SK-N-SH (cell line): ENCODE data around the gene LRP11.

ENCODE experiments used
- EP300 ChIP-seq, 2 experiments: IDR thresholded peaks; 2 replicates each; pipeline versions ENCODE4 v1.4.0 to v1.6.1; 2012; ENCODE audit warnings: borderline replicate concordance in 1 of 2, low read depth in 1 of 2, low read length in 1 of 2
- EZH2phosphoT487 ChIP-seq: fragments of 200-600 bp; sonication (generic); IDR thresholded peaks from 2 replicates; pipeline ENCODE4 v1.6.1; 2017; ENCODE audit warnings: low read depth, mixed run types, mild to moderate bottlenecking, antibody characterized with exemption, moderate library complexity, borderline replicate concordance
- FOXM1 ChIP-seq: IDR thresholded peaks from 2 replicates; pipeline ENCODE4 v1.4.0; 2012; ENCODE audit warnings: low read depth, mild to moderate bottlenecking
- JUND ChIP-seq: IDR thresholded peaks from 2 replicates; pipeline ENCODE4 v1.4.0; 2012
- POLR2AphosphoS5 ChIP-seq: IDR thresholded peaks from 2 replicates; pipeline ENCODE4 v1.6.1; 2012; ENCODE audit warnings: low read depth, low read length
- RAD21 ChIP-seq: IDR thresholded peaks from 2 replicates; pipeline ENCODE4 v1.6.1; 2012; ENCODE audit warnings: mild to moderate bottlenecking, low read length
- RCOR1 ChIP-seq: fragments of 150-350 bp; IDR thresholded peaks from 2 replicates; pipeline ENCODE4 v1.6.1; 2017; ENCODE audit warnings: antibody characterized with exemption, low read length
- RXRA ChIP-seq: IDR thresholded peaks from 2 replicates; pipeline ENCODE4 v1.4.0; 2012; ENCODE audit warnings: low read depth, mild to moderate bottlenecking, borderline replicate concordance
- SIN3A ChIP-seq: IDR thresholded peaks from 2 replicates; pipeline ENCODE4 v1.6.1; 2012; ENCODE audit warnings: low read depth, mild to moderate bottlenecking, low read length, moderate library complexity, borderline replicate concordance
- SMC3 ChIP-seq: IDR thresholded peaks from 2 replicates; pipeline ENCODE4 v1.6.1; 2012; ENCODE audit warnings: low read depth, low read length, improper control_type of control experiment
- TF ChIP-seq, protein P1 (sequence below): fragments of 200-600 bp; sonication (generic); IDR thresholded peaks from 2 replicates; pipeline ENCODE4 v1.6.1; 2017; ENCODE audit warnings: antibody characterized with exemption, mild to moderate bottlenecking, moderate library complexity
- TF ChIP-seq, protein P2 (sequence below): IDR thresholded peaks from 2 replicates; pipeline ENCODE4 v1.4.0; 2012; ENCODE audit warnings: low read depth, borderline replicate concordance
- TF ChIP-seq, protein P3 (sequence below): IDR thresholded peaks from 2 replicates; pipeline ENCODE4 v1.4.0; 2012; ENCODE audit warnings: low read depth, borderline replicate concordance

DNA sequence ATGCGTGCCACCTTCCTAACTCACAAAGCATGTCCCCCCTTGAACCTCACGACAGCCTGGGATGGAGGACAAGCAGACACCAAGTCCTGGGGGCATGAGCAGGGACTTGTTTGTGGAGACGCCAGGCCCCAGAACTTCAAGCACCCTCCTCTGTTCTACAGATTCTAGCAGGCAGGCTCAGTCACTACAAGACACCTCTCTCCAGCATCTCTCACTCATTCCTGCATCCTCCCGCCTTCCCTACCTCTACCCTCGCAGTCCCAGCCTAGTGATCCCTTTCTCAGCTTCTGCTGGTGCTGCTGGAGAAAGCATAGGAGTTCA lies 3.7 kb downstream of the LRP11 start:
- TF ChIP-seq, protein P1, sequence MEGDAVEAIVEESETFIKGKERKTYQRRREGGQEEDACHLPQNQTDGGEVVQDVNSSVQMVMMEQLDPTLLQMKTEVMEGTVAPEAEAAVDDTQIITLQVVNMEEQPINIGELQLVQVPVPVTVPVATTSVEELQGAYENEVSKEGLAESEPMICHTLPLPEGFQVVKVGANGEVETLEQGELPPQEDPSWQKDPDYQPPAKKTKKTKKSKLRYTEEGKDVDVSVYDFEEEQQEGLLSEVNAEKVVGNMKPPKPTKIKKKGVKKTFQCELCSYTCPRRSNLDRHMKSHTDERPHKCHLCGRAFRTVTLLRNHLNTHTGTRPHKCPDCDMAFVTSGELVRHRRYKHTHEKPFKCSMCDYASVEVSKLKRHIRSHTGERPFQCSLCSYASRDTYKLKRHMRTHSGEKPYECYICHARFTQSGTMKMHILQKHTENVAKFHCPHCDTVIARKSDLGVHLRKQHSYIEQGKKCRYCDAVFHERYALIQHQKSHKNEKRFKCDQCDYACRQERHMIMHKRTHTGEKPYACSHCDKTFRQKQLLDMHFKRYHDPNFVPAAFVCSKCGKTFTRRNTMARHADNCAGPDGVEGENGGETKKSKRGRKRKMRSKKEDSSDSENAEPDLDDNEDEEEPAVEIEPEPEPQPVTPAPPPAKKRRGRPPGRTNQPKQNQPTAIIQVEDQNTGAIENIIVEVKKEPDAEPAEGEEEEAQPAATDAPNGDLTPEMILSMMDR = no peak
- no peak for TF ChIP-seq RCOR1
- no peak for TF ChIP-seq RAD21
- TF ChIP-seq JUND = no peak
- TF ChIP-seq, protein P2, sequence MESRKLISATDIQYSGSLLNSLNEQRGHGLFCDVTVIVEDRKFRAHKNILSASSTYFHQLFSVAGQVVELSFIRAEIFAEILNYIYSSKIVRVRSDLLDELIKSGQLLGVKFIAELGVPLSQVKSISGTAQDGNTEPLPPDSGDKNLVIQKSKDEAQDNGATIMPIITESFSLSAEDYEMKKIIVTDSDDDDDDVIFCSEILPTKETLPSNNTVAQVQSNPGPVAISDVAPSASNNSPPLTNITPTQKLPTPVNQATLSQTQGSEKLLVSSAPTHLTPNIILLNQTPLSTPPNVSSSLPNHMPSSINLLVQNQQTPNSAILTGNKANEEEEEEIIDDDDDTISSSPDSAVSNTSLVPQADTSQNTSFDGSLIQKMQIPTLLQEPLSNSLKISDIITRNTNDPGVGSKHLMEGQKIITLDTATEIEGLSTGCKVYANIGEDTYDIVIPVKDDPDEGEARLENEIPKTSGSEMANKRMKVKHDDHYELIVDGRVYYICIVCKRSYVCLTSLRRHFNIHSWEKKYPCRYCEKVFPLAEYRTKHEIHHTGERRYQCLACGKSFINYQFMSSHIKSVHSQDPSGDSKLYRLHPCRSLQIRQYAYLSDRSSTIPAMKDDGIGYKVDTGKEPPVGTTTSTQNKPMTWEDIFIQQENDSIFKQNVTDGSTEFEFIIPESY = no peak
- no peak for TF ChIP-seq SIN3A
- TF ChIP-seq RXRA = no peak
- no peak for TF ChIP-seq EZH2phosphoT487
- no peak for TF ChIP-seq EP300 (IDR thresholded peaks at IDR 0.05; ENCODE audit: borderline replicate concordance in 1 of 2, low read depth in 1 of 2, low read length in 1 of 2)
- TF ChIP-seq SMC3 = no peak
- TF ChIP-seq FOXM1 = no peak
- TF ChIP-seq, protein P3, sequence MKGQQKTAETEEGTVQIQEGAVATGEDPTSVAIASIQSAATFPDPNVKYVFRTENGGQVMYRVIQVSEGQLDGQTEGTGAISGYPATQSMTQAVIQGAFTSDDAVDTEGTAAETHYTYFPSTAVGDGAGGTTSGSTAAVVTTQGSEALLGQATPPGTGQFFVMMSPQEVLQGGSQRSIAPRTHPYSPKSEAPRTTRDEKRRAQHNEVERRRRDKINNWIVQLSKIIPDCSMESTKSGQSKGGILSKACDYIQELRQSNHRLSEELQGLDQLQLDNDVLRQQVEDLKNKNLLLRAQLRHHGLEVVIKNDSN = no peak
- no peak for TF ChIP-seq POLR2AphosphoS5
